Liver (tissue), 3 donors: ENCODE results near the gene POU6F2.

Experiments
- CTCF ChIP-seq: fragments of 150-350 bp; IDR thresholded peaks from 2 replicates; pipeline ENCODE4 v1.5.1; 2017; ENCODE audit warnings: improper control_type of control experiment, low read depth, low read length; ENCODE audit not compliant: missing input control
- JUND ChIP-seq, 2 donors: IDR thresholded peaks; 2 replicates each; pipeline ENCODE4 v1.6.1; 2016; ENCODE audit warnings: antibody characterized with exemption in 2 of 2
- MAX ChIP-seq: IDR thresholded peaks from 2 replicates; pipeline ENCODE4 v1.6.1; 2016; ENCODE audit warnings: antibody characterized with exemption
- NR2F2 ChIP-seq: IDR thresholded peaks from 2 replicates; pipeline ENCODE4 v1.6.1; 2016; ENCODE audit warnings: antibody characterized with exemption
- RAD21 ChIP-seq, 2 donors: IDR thresholded peaks; 2 replicates each; pipeline ENCODE4 v1.6.1; 2016; ENCODE audit warnings: antibody characterized with exemption in 2 of 2, mild to moderate bottlenecking in 2 of 2
- REST ChIP-seq: IDR thresholded peaks from 2 replicates; pipeline ENCODE4 v1.6.1; 2016; ENCODE audit warnings: antibody characterized with exemption, mild to moderate bottlenecking
- YY1 ChIP-seq: IDR thresholded peaks from 2 replicates; pipeline ENCODE4 v1.6.1; 2016; ENCODE audit warnings: antibody characterized with exemption, mild to moderate bottlenecking
- donor health status: healthy.
- donor health status: healthy.

- TF ChIP-seq CTCF (no peak), REST (no peak), NR2F2 (no peak), RAD21 (IDR thresholded peaks at IDR 0.05) (no peak), MAX (no peak), YY1 (no peak), JUND (IDR thresholded peaks at IDR 0.05) (no peak)
Measured at GRCh38 chr7:39434012-39434411, 456.3 kb downstream of the POU6F2 start.
